Posterior vena cava (tissue), 2 donors: ENCODE data around the gene MAFG. TPM values are rescaled to one million over a fixed set of nuclear protein-coding genes. Genes with fewer than 3 reads are reported as not detected.

Source experiments
- DNase-seq: peaks from one replicate; pipeline ENCODE4 v3.0.0-alpha.2; 2020; ENCODE audit warnings: low spot score
- intact Hi-C, 2 donors: fragments of 100-400 bp; cut with DNase I; formaldehyde crosslinking; loops; one replicate each; pipeline versions ENCODE4 v1.14.1 to v1.14.2; 2022 to 2023
- total RNA-seq, 2 donors: library from RNA; stranded (reverse); fragmentation: NEBNext Ultra II Directional; extraction: Animal tissue kit (Norgen Biotek cat#: 25700); gene quantifications; one replicate each; pipeline ENCODE4 v1.2.1, GENCODE V29; 2021
- donor health status: DM: yes; HTN: yes; CAD: no.
- donor health status: DM: yes; HTN: yes; CAD: no.

Gene MAFG
- total RNA-seq, 2 donors from 2014 or later: 25.0 to 36.2 TPM

DNA sequence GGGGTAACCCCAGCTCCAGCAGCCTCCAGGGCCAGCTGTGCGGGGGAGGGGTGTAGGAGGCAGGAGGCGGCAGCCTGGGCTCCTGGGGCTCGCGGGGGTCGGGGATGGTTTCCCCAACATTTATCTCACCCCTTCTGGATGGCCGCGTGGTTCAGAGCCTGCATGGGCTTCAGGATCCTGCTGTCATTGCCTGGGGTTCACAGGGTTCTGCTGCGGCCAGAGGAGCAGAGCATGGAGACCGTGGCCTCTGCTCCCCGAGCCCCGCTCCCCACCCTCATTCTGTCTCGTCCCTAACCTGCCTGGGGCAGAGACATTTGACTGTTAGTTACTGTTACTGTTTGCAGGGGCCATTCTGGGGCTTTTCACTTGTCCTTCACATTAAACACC is 14.6 kb upstream of the MAFG start:
- intact Hi-C loops: no loop called here
- no peak for DNase-seq

- intact Hi-C loops: no loop called here
- no peak for DNase-seq
Observed at GRCh38 chr17:81941484-81942166, 14.1 kb upstream of the MAFG start.

DNA sequence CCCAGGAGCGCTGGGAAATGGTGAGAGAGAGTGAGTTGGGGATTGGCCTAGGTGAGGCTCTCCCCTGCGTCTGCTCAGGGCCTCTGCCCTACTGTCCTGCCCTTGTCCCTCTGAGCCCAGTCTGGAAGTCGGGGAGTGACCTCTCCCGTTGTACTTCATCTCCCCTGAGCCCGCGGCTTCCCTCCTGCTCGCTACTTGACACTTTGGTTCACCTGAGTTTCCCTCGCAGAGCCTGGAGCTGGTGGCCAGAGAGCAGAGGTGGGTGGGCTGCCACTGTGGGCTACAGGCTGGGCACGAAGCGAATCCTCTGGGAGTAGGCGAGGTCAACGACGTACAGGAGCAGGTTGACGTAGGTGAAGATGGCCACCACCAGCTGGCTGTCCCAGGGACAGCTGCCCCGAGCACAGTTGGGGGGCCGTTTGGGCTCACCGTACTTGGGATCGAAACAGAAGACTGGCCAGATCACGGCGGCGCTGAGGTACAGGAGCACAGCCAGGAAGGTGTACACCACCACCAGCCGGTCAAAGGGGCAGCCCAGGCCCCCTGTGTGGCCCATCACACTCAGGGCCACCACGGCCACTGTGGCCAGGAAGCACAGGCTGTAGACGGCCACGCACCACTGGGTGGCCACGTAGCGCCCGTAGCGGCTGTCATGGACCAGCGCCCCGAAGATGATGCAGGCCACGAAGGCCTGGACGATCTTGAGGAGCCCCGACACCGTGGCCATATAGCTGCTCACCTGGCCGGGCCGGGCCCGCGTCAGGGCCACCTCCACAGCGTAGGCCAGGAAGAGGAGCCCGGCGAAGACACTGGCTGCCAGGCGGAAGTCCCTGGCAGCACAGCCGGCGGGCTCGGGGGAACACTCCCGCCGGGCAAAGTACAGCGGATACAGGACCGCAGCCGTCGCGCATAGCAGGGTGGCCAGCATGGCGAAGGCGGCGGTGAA is 13.3 kb upstream of the MAFG start:
- DNase-seq: no peak
- intact Hi-C loops: no loop called here

GRCh38 chr17:81939881-81940385 is 12.4 kb upstream of the MAFG start:
- DNase-seq: peak; percentile 93
- intact Hi-C loops: no loop called here

GRCh38 chr17:81939218-81939617 is 11.7 kb upstream of the MAFG start:
- DNase-seq: no peak
- intact Hi-C loops: no loop called here

DNA sequence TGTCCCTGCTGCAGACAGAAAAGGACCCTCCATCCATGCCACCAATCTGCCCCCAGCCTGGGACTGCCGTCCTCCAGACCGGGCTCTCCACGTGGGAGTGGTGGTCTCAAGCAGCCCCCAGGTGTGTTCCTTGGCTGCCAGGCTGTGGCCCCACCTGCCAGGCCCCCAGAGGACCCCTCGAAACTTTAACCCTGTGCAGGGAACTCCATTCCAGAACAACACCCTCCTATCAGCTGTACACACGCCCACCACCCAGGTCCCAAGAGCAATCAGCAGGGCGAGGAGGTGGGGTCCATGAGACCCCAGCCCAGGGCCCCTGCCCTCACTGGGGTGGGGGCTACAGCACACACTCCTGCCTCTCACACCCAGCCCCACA is 8.2 kb upstream of the MAFG start:
- intact Hi-C loops: no loop called here
- DNase-seq: no peak

- DNase-seq: no peak
- intact Hi-C loops: no loop called here
Observed at GRCh38 chr17:81934850-81935708, 7.5 kb upstream of the MAFG start.

DNA sequence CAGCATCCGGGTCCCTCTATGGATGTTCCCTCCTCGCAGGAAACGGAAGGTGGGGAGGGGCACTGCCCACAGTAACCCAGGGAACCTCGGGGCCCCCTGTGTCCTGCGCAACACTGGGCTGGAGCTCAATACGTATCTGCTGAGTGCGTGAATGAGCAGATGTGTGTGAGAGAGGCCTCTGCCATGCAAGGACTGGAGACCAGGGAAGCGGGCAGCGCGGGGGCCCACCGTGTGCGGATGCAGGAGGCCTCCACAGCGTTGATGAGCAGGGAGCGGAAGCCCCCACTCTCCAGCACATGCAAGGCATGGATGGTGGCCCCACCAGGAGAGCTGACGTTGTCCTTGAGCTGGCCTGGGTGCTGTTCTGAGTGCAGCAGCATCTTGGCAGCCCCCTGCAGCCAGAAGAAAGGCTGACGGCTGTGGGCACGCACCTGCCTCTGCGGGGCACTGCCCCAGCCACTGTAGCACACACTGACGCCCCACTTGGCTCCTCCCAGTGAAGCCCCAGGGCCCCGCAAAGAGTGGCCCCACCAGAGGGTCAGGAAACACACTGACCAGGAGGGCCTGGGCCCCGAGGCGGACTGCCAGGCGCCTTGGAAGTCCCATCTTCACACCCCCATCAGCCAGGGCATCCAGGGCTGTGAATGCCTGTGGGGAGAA is 6.7 kb upstream of the MAFG start:
- no peak for DNase-seq
- intact Hi-C loops: no loop called here

DNA sequence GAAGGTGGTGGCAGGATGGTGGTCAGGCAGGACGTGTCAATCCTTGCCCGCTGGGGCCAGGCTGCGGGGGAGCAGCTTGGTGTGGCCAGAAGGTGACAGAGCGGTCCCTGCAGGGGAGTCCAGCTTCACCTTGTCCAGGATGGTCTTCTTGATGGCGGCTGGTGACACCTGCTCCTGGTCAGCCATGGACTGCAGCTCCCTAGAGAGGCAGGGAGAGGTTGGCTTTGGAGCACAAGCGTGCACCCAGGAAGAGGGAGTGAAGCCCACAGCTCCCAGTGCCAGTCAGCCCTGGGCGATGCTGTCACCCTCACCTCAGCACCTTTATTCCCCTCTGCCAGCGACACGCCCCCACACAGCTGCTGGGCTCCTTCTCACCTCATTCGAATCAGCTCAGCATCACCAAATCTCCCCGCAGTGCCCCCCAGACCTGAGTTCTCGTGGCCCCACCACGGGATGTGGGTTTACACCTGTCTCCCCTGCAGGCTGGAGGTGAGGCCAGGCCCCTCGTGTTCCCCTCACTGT is 5.7 kb upstream of the MAFG start:
- DNase-seq: no peak
- intact Hi-C loops: no loop called here

DNA sequence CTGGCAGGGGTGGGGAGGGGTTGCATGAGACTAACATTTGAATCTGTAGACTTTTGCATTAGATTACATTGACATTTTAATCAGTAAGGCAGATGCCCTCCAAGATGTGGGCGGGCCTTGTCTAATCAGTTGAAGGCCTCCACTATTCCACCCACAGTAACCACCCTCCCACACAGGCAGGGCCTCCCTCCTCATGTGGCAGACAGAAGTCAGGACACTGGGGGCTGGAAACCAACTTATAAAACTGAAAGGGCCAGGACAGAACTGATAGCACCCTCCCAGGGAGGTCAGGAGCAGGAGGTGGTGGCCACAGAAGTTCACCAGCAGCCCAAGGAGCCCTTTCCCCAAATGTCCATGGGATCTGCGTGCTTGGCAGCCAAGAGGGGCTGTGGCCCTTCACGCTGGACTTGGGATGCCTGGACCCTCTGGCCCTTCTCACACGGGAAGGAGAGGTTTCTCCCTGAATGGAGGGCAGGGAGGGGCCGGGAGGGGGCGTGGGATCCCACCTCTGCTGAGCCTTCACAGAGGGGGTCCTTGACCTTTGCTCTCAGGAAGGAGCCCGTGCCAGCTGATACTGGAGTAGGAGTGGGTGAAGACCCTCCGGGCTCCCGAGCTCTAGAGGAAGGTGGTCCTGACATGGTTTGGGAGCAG is 4.9 kb upstream of the MAFG start:
- DNase-seq: no peak
- intact Hi-C loops: no loop called here

DNA sequence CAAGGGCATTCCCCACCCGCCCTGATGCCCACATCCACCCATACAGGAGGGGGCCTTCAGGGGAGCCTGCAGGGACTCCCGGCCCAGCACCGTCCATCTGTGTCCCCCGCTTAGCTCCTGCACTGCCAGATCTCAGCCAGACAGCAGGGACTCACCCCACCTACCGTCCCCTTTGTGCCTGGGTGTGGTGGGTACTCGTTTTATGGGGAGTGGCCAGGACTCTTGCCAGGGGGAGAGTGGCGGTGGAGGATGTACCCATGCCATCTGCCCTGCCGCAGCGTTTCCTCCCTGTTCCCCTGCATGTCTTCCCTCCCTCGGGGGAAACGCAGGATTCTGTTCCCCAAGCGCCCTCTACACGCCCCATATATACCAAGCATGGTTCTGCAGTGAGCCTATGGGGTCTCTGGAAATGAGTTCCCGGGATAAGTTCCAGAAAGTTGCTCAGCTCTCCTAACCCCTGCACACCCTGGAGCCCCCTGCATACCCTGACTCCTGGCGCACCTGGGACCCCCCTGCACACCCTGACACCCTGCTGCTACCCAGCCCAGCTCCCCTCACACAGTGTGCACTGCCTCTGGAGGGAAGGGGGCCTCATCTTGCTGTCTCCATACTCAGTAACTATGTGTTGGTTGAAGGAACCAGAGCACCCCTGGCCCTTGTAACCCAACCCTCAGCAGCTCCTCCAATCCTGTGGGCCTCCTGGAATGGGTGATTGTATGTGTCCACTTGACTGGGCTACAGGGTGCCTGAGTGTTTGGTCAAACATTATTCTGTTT is 4.2 kb upstream of the MAFG start:
- no peak for DNase-seq
- intact Hi-C loops: no loop called here

GRCh38 chr17:81931189-81931556 is 3.6 kb upstream of the MAFG start:
- no peak for DNase-seq
- intact Hi-C loops: no loop called here

DNA sequence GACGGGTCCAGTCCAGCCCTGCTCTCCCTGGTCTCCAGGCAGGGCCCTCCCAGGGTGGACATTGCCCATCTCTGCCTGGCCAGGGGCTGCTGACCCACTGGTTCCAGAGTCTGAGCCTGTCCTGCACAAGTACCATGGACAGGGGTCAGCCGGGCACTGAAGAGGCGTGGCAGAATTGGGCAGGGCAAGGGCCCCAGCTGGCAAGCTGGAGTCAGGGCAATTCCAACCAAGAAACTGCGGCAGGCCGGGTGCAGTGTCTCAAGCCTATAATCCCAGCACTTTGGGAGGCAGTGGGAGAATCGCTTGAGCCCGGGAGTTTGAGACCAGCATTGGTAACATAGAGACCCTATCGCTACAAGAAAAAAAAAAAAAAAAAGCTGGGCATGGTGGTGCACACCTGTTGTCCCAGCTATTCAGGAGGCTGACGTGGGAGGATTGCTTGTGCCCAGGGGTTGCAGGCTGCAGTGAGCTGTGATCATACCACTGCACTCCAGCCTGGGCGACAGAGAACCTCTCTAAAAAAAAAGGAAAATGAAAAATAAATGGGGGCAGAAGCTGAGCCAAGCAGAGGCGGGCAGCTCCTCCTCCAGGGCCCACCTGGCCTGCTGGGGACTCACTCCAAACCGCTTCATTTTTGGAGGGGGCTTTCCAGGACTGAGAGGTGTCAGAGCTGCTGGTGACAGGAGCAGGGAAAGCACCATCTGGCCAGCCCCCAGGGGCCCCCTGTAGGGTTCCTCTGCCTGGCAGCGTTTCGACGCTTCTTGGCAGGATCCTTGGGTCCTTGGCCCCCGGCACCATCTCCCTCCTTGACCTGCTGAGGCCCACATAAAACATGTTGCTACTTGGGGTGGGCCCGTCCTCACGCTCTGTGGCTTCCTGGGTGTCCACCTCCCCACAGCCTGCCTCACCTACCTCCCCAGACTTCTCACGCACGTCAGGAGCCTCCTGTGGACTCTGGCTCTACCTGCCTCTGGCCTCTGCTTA is 2.9 kb upstream of the MAFG start:
- no peak for DNase-seq
- intact Hi-C loops: no loop called here

- intact Hi-C loops: no loop called here
- DNase-seq: no peak
Observed at GRCh38 chr17:81929253-81930141, 2.0 kb upstream of the MAFG start.

DNA sequence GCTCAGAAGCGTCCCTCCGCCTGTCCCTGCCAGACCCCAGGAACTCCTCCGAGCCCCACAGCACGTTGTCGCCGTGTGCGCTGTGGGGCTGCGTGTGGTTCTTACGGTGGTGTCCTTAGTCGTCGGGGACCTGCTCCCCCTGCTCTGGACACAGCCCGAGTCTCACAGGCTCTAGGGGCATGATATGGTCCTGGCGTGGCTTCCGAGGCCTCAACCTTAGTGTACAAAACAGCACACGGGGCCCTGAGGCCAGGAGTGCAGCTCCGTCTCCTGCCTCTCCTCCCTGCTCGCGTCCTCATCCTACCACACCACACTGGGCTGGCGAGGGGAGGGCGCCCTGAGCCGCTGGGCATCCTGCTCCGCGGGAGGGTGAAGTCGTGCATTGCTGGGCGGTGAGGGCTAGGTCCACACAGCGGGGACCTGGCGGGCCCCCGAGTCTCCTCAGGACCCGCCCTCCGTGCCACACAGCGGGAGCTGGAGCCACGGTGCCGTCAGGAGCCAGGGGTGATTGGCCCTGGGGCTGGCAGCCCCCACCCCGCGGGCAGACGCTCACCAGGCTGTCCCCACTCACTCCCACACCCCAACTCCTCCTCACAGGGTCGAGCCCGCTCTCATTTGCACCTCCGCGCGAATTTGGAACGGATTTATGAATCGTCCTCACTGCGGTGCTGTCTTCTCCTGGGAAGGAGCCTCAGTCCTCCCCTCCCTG is 1.2 kb upstream of the MAFG start:
- intact Hi-C loops: no loop called here
- no peak for DNase-seq
